A204.1 (cell line): ENCODE measurements around the gene CAMKK1.

Experiments used
- FAIRE-seq: peaks from 2 replicates; lab custom pipeline; 2012; peaks lifted over from hg19 to GRCh38; lab: Jason Lieb, UNC

CAMKK1 gene

GRCh38 chr17:3893003-3893719 lies at the start of gene CAMKK1:
TSS of gene CAMKK1 (minus strand) at chr17:3893053. CDS start at chr17:3885687, 7,366 bp downstream.
- no peak for FAIRE-seq

GRCh38 chr17:3940965-3941698 lies 48.3 kb upstream of the CAMKK1 start:
- FAIRE-seq, result no peak

- FAIRE-seq, result no peak
Measured at GRCh38 chr17:3937359-3937758, 44.5 kb upstream of the CAMKK1 start.

GRCh38 chr17:3935825-3936355 lies 43.0 kb upstream of the CAMKK1 start:
- no peak for FAIRE-seq

GRCh38 chr17:3935140-3935542 lies 42.3 kb upstream of the CAMKK1 start:
- FAIRE-seq, result no peak

GRCh38 chr17:3929764-3930163 lies 36.9 kb upstream of the CAMKK1 start:
- FAIRE-seq, result no peak

GRCh38 chr17:3929181-3929580 lies 36.3 kb upstream of the CAMKK1 start:
- no peak for FAIRE-seq

GRCh38 chr17:3928406-3928805 lies 35.6 kb upstream of the CAMKK1 start:
- FAIRE-seq, result no peak

- FAIRE-seq, result no peak
Measured at GRCh38 chr17:3927628-3928340, 34.9 kb upstream of the CAMKK1 start.

- no peak for FAIRE-seq
Measured at GRCh38 chr17:3926860-3927627, 34.2 kb upstream of the CAMKK1 start.

- no peak for FAIRE-seq
Measured at GRCh38 chr17:3925684-3926485, 33.0 kb upstream of the CAMKK1 start.

- no peak for FAIRE-seq
Measured at GRCh38 chr17:3924512-3925350, 31.9 kb upstream of the CAMKK1 start.

GRCh38 chr17:3923466-3924190 lies 30.8 kb upstream of the CAMKK1 start:
- no peak for FAIRE-seq

- no peak for FAIRE-seq
Measured at GRCh38 chr17:3922765-3923164, 29.9 kb upstream of the CAMKK1 start.

GRCh38 chr17:3921502-3922319 lies 28.9 kb upstream of the CAMKK1 start:
- no peak for FAIRE-seq

- no peak for FAIRE-seq
Measured at GRCh38 chr17:3921006-3921405, 28.2 kb upstream of the CAMKK1 start.

- FAIRE-seq, result no peak
Measured at GRCh38 chr17:3919123-3919624, 26.3 kb upstream of the CAMKK1 start.

GRCh38 chr17:3918372-3919122 lies 25.7 kb upstream of the CAMKK1 start:
- FAIRE-seq, result no peak
